OCI-LY1 (cell line): ENCODE data around the gene SLC19A1.

Experiments
- H2AFZ ChIP-seq: fragments of 200-600 bp; sonication (generic), shearing (Covaris generic); 2 replicates; pipeline ENCODE4 v1.6.0; 2014; ENCODE audit warnings: antibody characterized with exemption, mild to moderate bottlenecking, low read length
- H3F3A ChIP-seq: fragments of 200-600 bp; sonication (generic), shearing (Covaris generic); 2 replicates; pipeline ENCODE4 v1.6.0; 2014; ENCODE audit warnings: mild to moderate bottlenecking, antibody characterized with exemption, low read length, moderate library complexity; ENCODE audit not compliant: insufficient read depth
- H3K27ac ChIP-seq: fragments of 200-600 bp; sonication (generic); 2 replicates; pipeline ENCODE4 v1.5.1; 2014; ENCODE audit warnings: low read length, mixed run types, mild to moderate bottlenecking, low read depth; ENCODE audit not compliant: poor library complexity, severe bottlenecking
- H3K27me3 ChIP-seq: fragments of 200-600 bp; sonication (generic); 2 replicates; pipeline ENCODE4 v1.6.0; 2014; ENCODE audit warnings: antibody characterized with exemption, mild to moderate bottlenecking, low read length, moderate library complexity; ENCODE audit not compliant: insufficient read depth
- H3K36me3 ChIP-seq: fragments of 200-600 bp; sonication (generic); 2 replicates; pipeline ENCODE4 v1.6.1; 2014; ENCODE audit warnings: mild to moderate bottlenecking, antibody characterized with exemption, low read length, moderate library complexity, mixed read lengths; ENCODE audit not compliant: insufficient read depth
- H3K4me1 ChIP-seq: fragments of 200-600 bp; sonication (generic); 2 replicates; pipeline ENCODE4 v1.5.1; 2014; ENCODE audit warnings: mild to moderate bottlenecking, low read length, moderate library complexity; ENCODE audit not compliant: insufficient read depth, severe bottlenecking
- H3K4me2 ChIP-seq: fragments of 200-600 bp; sonication (generic), shearing (Covaris generic); 2 replicates; pipeline ENCODE4 v1.6.1; 2014; ENCODE audit warnings: low read length
- H3K4me3 ChIP-seq: fragments of 200-600 bp; sonication (generic); 2 replicates; pipeline ENCODE4 v1.5.1; 2014; ENCODE audit warnings: low read length, low read depth, mild to moderate bottlenecking, mixed read lengths; ENCODE audit not compliant: poor library complexity, severe bottlenecking
- H3K79me2 ChIP-seq: fragments of 200-600 bp; shearing (Covaris generic); 2 replicates; pipeline ENCODE4 v1.6.1; 2016; ENCODE audit warnings: mixed run types, low read length, mixed read lengths; ENCODE audit not compliant: insufficient read depth
- H3K9ac ChIP-seq: fragments of 200-600 bp; sonication (generic), shearing (Covaris generic); 2 replicates; pipeline ENCODE4 v1.6.1; 2014; ENCODE audit warnings: mild to moderate bottlenecking, low read length, mixed read lengths
- H3K9me2 ChIP-seq: fragments of 200-600 bp; sonication (generic), shearing (Covaris generic); 2 replicates; pipeline ENCODE4 v1.6.1; 2014; ENCODE audit warnings: low read depth, mild to moderate bottlenecking, low read length, mixed read lengths
- H3K9me3 ChIP-seq: fragments of 200-600 bp; shearing (Covaris generic); 2 replicates; pipeline ENCODE4 v1.6.1; 2014; ENCODE audit warnings: low read length, mixed read lengths
- H4K20me1 ChIP-seq: fragments of 200-600 bp; sonication (generic), shearing (Covaris generic); 2 replicates; pipeline ENCODE4 v1.6.0; 2016; ENCODE audit warnings: mild to moderate bottlenecking, low read length; ENCODE audit not compliant: insufficient read depth
- CTCF ChIP-seq: fragments of 200-600 bp; sonication (generic), shearing (Covaris generic); IDR thresholded peaks from 2 replicates; pipeline ENCODE4 v1.5.1; 2017; ENCODE audit warnings: mild to moderate bottlenecking, antibody characterized with exemption, low read length, moderate library complexity, mixed read lengths
- EZH2 ChIP-seq: fragments of 200-600 bp; sonication (generic), shearing (Covaris generic); IDR thresholded peaks from 2 replicates; pipeline ENCODE4 v1.8.0; 2017; ENCODE audit warnings: borderline replicate concordance, mixed run types, mild to moderate bottlenecking, antibody characterized with exemption, low read length, moderate library complexity, mixed read lengths

The SLC19A1 gene

GRCh38 chr21:45471525-45472221 is 70.6 kb downstream of the SLC19A1 start:
- Histone ChIP-seq H3K9me2 (no peaks in the 10 kb centered on the region), H3K9ac (no peak overlapping the region), H3K27me3 (peaks cover 9% of the 10 kb centered on the region; the same call in 1 of the 2 replicates), H3K79me2 (no peaks in the 10 kb centered on the region), H3K4me1 (no peaks in the 10 kb centered on the region), H3K4me2 (no peak overlapping the region), H3K36me3 (no peaks in the 10 kb centered on the region), H3F3A (no peaks in the 10 kb centered on the region), H4K20me1 (no peaks in the 10 kb centered on the region), H3K9me3 (no peaks in the 10 kb centered on the region), H2AFZ (no peak overlapping the region), H3K27ac (no peak overlapping the region), H3K4me3 (no peak overlapping the region)
- TF ChIP-seq EZH2 (no peak), CTCF (no peak)

DNA sequence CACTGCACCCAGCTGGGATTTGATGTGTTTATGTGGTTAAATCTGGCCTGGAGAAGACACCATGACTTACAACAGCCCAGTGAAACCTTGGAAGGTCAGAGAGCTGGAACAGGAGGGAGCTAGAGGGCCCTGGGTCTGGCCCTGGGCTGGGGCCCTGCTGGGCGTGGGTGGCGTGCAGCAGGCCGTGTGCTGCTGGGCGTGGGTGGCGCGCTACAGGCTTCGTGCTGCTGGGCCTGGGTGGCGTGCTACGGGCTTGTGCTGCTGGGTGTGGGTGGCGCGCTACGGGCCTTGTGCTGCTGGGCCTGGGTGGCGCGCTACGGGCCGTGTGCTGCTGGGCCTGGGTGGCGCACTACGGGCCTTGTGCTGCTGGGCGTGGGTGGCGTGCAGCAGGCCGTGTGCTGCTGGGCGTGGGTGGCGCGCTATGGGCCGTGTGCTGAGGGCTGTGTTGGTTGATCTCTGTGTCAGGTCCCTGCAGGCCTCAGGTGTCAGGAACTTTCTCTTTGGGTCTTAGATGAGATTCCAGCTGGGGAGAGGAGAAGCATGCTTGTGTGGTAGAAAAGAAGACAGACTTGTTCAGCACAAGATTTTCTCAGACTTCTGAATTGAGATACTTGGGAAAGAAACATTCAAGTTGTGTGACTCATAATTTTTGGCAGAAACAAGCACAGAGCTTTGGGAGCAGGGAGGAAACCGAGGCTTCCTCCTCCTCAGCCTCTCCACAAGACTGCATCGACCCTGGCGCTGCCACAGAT is 71.3 kb downstream of the SLC19A1 start:
- Histone ChIP-seq H3K36me3 (no peaks in the 10 kb centered on the region), H3K9ac (no peak overlapping the region), H4K20me1 (no peaks in the 10 kb centered on the region), H3F3A (no peaks in the 10 kb centered on the region), H2AFZ (no peak overlapping the region), H3K4me2 (no peak overlapping the region), H3K9me3 (no peaks in the 10 kb centered on the region), H3K27ac (no peak overlapping the region), H3K9me2 (no peaks in the 10 kb centered on the region), H3K79me2 (no peaks in the 10 kb centered on the region), H3K27me3 (peaks cover 9% of the 10 kb centered on the region; the same call in 1 of the 2 replicates), H3K4me1 (no peaks in the 10 kb centered on the region), H3K4me3 (no peak overlapping the region)
- TF ChIP-seq CTCF (no peak), EZH2 (no peak)

GRCh38 chr21:45470087-45470515 is 72.1 kb downstream of the SLC19A1 start:
- Histone ChIP-seq H3K4me2 (no peak overlapping the region), H3K27ac (no peak overlapping the region)

More at GRCh38 chr21:45470087-45470515, 72.1 kb downstream of the SLC19A1 start:
- H3K9ac ChIP-seq = no peak overlapping the region
- H3K36me3 ChIP-seq = no peaks in the 10 kb centered on the region
- H3K27me3 ChIP-seq = peaks cover 9% of the 10 kb centered on the region; the same call in 1 of the 2 replicates
- TF ChIP-seq CTCF = no peak
- no peak for TF ChIP-seq EZH2
- no peaks in the 10 kb centered on the region for H3K9me2 ChIP-seq
- no peaks in the 10 kb centered on the region for H4K20me1 ChIP-seq
- no peaks in the 10 kb centered on the region for H3F3A ChIP-seq
- H3K79me2 ChIP-seq = no peaks in the 10 kb centered on the region
- H3K4me1 ChIP-seq = peaks cover under 1% of the 10 kb centered on the region
- no peak overlapping the region for H2AFZ ChIP-seq
- no peaks in the 10 kb centered on the region for H3K9me3 ChIP-seq
- no peak overlapping the region for H3K4me3 ChIP-seq
